Activated CD4-positive, alpha-beta T cell treated with anti-CD3 and anti-CD28 coated beads, Interleukin-2, Interleukin-4, amounts not matched to agents 100 ng/mL and 50 ng/mL, durations not matched to agents 16 hours and 8 hours (primary cell): ENCODE results near the gene SETD2.
"Not testable (repeated sequence)": the region's sequence is repeated elsewhere in the genome, so short reads cannot be mapped to it uniquely, and the experiment has no call there.

ENCODE experiments used
- DNase-seq: peaks from one replicate; pipeline ENCODE4 v3.0.0-alpha.2; 2020; ENCODE audit warnings: low spot score

The SETD2 gene

DNA sequence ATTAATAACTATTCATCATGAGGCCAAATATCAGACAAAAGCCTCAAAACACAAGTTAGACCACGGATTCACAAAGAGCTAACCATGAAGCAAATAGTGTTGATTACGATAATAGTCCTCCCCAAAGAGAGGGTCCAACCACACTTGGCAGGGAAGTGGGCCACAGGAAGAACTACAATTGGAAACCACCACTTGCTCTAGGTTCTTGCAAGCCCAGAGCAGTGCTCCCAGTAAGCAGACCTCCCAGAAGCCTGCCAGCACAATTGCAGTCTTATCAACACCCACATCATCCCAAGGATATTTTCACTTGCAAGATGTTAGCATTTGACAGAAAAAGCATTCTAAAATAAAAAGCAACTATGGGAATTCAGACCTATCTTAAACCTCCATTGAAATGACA, 11.3 kb downstream of the SETD2 start:
- DNase-seq = no peak

DNA sequence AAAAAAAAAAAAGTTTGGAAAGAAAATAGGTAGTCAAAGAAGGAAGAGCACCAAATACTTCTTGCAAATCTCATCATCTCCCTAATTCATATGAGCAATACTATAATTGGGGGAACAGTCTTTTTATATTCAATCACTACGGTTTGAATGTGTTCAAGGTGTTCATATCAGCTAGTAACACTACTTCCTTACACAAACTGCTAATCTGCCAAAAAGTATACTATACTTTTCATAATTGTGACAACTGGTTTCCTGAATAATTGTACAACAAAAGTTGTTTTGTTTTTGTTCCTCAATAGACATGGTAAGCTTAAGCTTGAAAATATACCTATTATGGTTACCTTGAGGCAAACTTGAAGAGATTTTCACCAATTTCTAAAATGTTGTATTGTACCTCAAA, 12.1 kb downstream of the SETD2 start:
- DNase-seq = no peak

DNA sequence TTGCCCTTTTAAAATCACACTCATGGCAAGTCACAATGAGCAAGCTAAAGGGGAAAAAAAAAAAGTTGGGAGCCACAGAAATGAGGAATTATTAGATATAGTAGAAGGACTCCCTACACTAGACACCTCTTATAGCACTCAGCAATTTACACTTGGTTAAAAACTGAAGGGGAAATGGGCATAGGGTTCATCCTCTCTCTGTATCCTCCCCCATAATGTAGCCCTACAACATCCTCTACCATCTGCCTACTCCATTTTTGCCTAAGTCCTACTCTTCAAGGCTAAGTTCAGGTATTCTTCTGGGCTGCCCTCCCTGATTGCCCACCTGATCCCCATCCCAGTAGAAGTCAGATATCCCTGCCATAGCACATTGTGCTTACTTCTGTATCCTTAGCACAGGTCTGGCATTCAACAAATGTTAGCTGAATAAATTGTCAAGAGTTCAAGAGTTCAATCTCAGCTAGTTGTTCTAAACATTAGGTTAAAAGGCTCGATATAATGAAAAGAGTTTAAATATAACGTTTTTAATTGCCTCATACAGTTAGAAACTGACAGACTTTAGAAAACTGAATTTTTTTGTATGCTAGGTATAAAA, 14.5 kb downstream of the SETD2 start:
- DNase-seq = no peak

DNA sequence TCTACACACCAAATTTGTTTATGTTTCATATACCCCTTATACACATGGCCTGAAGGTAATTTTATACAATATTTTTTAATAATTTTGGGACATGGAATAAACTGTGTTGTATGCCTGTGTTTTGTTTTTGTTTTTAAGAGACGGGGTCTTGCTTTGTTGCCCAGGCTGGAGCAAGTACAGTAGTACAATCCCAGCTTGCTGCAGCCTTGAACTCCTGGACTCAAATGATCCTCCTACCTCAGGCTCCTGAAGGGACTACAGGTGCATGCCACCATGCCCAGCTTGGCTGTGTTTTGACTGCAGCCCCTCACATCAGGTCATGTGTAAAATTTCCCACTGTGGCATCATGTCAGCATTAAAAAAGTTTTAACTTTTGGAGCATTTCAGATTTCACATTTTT, 18.6 kb downstream of the SETD2 start:
- DNase-seq = no peak

DNA sequence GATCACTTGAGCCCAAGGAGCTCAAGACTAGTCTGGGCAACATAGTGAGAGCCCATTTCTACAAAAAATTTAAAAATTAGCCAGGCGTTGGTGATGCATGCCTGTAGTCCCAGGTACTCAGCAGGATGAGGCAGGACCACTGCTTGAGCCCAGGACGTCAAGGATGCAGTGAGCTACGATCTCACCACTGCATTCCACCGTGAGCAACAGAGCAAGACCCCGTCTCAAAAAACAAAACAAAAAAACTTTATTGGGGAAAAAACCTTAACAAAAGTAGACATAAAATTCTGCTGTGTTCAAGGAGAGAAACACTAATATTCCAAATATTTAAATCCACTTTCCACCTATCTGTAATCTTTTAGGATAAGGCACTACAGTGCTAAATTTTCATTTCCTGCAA, 20.8 kb downstream of the SETD2 start:
- DNase-seq = no peak

DNA sequence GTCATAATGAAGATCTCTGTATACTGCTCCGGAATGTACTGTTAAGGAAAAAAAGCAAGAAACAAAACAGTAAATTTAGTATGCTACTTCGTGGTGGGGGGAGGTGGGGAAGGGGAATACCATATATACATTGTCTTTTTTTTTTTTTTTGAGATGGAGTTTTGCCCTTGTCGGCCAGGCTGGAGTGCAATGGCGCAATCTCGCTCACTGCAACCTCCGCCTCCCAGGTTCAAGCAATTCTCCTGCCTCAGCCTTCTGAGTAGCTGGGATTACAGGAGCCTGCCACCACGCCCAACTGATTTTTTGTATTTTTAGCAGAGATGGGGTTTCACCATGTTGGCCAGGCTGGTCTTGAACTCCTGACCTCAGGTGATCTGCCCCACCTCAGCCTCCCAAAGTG, 21.4 kb downstream of the SETD2 start:
- DNase-seq = not testable (repeated sequence)

DNA sequence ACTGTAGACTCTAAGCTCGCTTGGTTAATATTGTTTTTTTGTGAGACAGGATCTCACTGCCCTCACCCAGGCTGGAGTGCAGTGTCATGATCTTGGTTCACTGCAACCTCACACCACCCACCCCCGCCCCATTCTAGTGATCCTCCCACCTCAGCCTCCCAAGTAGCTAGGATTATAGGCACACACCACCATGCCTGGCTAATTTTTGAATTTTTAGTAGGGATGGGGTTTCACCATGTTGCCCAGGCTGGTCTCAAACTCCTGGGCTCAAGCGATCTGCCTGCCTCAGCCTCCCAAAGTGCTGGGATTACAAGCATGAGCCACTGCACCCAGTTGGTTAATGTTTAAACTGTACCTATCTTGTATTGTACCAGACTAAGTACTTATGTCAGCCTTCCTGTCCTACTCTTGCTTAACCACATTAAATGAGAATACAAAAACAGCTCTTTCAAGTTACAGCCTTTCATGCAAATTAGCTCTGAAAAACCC, 22.9 kb downstream of the SETD2 start:
- not testable (repeated sequence) for DNase-seq

DNA sequence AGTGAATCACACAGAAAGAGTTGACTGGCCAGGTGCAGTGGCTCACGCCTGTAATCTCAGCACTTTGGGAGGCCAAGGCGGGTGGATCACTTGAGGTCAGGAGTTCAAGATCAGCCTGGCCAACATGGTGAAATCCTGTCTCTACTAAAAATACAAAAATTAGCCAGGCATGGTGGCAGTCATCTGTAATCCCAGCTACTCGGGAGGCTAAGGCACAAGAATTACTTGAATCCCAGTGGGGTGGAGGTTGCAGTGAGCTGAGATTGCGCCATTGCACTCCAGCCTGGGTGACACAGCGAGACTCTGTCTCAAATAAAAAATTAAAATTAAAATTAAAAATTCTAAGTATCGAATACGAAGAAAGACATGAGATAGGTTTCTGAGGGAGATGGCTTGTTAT, 23.4 kb downstream of the SETD2 start:
- not testable (repeated sequence) for DNase-seq

DNA sequence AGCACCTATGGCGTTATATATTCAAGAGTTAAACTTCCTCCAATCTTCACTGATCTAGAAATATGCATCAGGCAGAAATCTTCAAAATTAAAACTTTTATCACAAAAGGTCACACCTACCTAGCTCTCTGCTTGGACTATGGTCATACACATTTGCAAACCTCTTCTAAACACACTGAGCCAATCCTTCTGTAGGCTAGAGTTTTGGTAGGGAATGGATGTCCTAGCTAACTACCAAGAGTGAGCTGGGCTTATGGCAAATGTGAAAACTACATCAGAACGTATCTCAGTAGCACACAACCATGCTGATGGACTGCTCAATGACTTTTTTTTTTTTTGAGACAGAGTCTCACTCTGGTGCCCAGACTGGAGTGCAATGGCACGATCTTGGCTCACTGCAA, 29.6 kb downstream of the SETD2 start:
- DNase-seq = no peak

DNA sequence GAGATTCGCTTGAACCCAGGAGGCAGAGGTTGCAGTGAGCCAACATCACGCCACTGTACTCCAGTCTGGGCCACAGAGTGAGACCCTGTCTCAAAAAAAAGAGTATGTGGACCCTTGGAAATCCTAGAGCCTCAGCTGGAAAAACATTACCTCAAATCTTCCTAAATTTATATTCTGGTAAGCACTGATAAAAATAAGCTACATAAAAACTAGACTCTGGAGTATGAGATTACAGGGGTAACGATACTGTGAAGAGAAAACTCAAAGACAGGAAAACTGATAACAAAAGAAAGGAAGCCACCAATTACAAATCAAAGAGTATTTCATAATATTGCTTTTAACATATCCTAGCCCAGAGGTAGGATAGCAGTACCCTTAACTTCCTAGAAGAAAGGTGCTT, 30.3 kb downstream of the SETD2 start:
- no peak for DNase-seq

DNA sequence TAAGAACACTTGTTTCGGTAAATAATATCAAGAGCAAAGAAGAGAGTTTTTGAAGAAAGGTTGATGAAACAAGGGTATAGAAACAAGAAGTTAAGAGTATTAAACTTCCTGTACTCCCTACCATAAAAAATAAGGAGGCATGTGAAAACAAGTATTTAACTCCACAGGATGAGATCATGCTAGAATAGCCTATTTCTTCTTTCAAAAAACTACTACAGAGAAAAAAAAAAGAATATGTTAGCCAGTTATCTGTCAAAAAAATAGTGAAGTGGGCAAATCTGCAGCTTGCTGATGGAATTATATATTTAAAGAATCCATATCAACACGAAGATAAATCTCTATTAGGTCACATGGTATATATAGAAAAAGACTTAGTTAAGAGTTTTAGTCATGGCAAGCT, 33.4 kb downstream of the SETD2 start:
- no peak for DNase-seq

DNA sequence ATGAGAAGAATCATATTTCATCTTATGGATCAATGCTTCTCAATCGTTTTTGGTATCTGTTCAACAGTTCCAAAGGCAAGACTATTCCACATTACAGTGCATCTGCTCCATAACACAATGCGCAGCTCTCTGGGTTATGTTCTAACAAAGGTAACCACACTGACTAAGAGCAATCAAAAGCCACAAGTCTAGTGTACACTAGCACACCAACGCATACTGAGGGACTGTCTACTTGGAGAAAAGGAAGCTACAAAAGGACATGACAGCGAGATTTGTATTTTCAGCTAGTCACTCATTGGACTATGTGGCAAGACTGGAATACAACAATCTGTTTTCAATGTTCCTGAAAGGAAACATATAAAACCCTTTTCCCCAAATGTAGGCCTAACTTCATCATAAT, 35.8 kb downstream of the SETD2 start:
- no peak for DNase-seq

DNA sequence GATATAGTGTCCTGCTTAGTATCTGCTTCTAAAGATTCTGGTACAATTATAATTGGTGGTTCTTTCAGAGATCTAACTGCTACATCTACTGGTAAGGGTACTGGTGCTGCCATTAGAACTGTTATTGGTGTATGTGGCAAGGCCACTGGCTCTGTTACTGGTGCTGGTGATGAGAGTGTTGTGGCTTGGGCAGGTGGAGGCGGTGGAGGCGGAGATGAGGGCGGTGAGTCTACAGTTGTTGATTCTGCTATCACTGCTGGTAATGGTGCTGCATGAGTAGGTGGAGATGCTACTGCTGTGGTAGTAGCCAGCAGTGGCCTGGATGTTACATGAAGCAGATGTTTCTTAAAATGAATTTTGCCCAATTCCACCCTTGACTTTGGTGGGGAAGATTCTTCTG, 40.1 kb downstream of the SETD2 start:
- no peak for DNase-seq

DNA sequence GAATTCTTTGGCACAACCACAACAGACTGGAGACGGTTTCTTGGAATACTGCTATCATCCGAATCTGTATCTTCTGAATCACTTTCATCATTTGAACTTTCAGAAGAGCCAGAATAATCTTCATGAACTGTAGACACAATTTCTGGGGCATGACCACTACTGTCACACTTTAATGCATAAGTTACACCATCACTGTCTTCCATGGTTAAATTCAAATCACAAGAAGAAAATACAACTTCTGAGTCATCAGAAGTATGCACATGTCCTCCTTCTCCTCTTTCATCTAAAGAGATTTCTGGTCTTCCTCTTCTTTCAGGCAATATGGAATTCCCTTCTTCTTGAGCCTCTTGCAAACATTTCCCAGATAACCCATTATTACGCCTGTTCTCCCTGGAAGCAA, 42.5 kb downstream of the SETD2 start:
- DNase-seq = no peak

DNA sequence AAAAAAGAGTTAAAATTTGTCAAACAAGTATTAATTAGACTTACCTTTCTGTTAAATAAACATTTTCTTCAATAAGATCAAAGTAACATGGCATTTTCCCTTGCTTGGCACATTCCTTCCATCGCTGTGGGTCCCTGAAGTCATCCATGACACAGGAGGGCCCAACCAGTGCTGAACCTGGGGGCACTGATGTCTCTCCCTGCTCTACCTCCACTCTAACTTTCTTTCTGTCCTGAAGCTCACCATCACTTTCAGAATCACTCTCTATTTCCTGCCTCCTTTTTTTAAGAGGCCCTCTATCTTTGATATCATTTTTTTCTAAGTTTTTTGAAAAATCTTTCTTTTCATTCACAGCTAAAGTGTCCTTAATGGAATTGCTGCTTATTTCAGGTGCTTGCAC, 43.8 kb downstream of the SETD2 start:
- peak; percentile 21 for DNase-seq

DNA sequence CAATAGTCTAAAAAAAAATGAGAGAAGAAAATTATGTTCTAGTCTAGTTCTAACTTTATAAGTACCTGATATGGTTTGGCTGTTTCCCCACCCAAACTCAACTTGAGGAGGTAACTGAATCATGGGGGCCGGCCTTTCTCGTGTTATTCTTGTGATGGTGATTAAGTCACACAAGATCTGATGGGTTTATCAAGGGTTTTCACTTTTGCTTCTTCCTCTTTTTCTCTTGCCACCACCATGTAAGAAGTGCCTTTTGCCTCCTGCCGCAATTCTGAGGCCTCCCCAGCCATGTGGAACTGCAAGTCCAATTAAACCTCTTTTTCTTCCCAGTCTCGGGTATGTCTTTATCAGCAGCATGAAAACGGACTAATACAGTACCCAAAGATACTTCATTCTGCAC, 44.5 kb downstream of the SETD2 start:
- not testable (repeated sequence) for DNase-seq

DNA sequence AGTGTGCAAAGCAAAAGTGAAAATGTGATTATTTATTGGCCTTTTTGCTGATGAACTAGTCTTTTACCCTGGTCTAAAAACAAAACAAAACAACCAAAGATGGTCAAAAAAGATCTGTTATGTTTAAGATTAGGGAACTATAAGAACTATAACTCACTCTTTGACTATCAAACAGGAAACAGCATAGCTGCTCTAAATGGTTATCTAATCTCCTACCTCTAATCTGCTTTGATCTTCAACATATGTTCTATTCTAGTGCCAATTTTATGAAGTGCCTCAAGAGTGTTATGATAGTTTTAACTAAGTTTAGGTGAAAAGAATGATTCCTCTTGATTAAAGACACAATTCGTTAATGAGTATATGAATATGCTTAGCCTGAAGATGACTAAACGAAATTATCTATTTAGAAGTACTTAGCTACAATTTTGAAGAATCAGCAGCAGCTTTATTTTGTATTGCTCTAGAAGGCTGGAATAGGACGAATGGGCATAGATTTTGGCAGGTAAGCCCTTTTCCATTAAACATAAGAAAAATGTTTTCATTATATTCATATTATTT, 46.0 kb downstream of the SETD2 start:
- DNase-seq = no peak

DNA sequence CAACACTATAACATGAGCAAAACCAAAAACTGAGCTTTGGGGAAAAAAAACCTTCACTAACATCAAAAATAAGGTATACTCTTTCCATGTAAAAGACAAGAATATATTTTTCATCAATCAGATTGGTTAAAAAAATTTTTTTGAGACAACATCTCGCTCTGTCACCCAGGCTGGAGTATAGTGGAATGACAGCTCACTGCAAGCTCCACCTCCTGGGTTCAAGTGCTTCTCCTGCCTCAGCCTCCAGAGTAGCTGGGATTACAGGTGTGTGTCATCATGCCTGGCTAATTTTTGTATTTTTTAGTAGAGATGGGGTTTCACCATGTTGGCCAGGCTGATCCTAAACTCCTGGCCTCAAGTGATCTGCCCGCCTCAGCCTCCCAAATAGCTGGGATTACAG, 48.4 kb downstream of the SETD2 start:
- not testable (repeated sequence) for DNase-seq

DNA sequence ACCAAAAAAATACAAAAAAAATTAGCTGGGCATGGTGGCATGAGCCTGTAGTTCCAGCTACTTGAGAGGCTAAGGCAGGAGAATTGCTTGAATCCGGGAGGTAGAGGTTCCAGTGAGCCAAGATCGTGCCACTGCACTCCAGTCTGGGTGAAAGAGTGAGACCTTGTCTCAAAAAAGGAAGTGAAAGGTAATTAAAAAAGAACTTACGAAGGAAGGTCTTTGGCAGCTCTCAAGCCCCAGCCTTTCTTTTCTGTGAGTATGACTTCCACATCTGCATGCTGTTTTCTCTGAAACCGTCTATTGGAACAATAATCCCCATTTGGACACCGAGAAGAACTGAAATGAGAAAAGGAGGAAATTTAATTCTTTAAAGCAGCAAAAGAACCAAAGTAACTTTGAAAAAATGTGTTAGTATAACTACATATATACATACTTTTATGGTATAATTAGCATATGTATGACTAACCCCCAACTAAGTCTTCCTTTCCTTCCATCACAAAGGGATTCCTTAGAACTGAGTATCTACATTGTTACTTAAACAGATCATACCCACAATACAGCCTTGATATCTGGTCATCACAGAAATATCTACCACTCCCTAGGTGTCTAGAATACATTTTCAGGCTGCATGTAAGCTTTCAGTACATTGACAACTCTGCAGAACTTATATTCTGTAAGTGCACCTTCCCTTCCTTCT, 50.1 kb downstream of the SETD2 start:
- DNase-seq = no peak

DNA sequence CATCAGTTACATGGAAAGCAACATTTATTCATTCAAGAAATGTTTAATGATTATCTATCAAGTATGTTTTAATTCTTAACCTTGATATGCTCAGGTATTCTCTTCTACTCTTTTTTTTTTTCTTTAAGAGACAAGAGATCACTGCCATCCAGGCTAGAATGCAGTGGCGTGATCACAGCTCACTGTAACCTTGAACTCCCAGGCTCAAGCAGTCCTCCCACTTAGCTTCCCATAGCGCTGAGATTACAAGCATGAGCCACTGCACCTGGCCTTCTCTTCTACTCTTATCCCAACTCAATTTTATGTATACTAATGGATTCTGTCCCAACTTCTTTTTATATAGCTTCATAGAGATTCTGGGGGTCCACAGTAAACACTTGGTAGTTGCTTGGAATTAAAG, 50.9 kb downstream of the SETD2 start:
- no peak for DNase-seq

DNA sequence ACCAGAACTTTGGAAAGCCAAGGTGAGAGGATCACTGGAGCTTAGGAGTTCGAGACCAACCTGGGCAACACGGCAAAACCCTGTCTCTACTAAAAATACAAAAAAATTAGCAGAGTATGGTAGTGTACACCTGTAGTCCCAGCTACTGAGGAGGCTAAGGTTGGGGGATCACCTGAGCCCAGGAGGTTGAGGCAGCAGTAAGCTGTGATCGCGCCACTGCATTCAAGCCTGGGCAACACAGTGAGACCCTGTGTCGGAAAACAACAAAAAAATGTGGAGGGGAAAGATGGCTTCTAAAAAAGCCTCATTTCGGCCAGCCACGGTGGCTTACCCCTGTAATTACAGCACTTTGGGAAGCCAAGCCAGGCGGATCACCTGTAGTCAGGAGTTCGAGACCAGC, 54.5 kb downstream of the SETD2 start:
- DNase-seq = no peak

DNA sequence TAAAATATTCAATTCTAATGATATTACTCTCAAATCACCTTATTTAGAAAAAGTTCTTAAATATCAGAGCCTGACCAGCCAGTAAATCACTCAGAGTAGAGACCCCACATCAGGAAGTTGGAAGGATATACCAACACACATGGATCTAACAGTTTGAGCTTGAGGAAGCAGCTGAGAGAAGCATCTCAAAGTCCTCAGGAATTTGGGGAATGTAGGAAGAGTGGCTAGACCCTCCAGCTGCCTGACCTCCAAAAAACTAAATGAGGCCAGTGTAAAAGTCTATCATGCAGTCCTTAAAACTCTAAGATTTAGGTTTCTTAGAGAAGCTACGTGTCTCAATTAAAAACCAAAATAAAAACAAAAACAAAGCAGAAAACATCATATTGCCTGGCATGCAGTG, 55.4 kb downstream of the SETD2 start:
- no peak for DNase-seq

DNA sequence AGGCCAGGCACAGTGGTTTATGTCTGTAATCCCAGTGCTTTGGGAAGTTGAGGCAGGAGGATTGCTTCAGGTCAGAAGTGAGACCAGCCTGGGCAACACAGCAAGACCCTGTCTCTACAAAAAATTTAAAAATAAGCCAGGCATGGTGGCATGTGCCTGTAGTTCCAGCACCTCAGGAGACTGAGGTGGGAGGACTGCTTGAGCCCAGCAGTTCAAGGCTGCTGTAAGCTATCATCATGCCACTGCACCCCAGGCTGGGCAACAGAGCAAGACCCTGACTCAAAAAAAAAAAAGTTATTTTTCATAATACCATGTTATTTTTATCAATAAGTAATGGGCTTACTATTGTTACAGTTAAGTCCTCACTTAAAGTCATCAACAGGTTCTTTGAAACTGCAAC, 59.7 kb downstream of the SETD2 start:
- no peak for DNase-seq

DNA sequence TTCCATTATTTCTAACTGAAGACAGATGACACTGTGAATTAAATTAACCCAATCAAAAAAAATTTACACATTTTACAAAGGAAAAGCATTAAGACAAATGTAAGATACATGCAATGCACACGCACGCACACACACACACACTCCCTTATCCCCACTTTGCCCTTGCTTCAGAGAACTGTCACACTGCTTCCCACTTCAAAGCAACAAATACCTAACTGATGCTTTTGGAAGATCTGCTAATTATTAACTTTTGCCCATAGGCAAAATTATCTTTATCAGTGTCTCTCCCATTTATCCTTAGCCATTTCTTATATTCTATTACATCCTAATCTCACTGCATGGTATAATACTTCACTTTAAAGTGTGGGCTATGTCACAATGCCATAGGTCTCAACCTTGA, 60.3 kb downstream of the SETD2 start:
- DNase-seq = no peak
